Right renal cortex interstitium (tissue), 3 donors: ENCODE results near the gene MAZ. TPM values are rescaled to one million over a fixed set of nuclear protein-coding genes. Genes with fewer than 3 reads are reported as not detected.

ENCODE experiments used
- DNase-seq, 3 donors: peaks; one replicate each; pipeline ENCODE4 v3.0.0-alpha.2; 2013; ENCODE audit warnings: low read depth in 3 of 3, low spot score in 2 of 3
- polyA plus RNA-seq, 3 donors: library from polyadenylated mRNA; unstranded; fragments of 120-200 nt; gene quantifications; one replicate each; pipeline ENCODE4 v1.2.1, GENCODE V29; 2013; ENCODE audit not compliant: insufficient read length in 3 of 3

The MAZ gene
- polyA plus RNA-seq, 3 donors, result 273 to 320 (median 302) TPM

DNA sequence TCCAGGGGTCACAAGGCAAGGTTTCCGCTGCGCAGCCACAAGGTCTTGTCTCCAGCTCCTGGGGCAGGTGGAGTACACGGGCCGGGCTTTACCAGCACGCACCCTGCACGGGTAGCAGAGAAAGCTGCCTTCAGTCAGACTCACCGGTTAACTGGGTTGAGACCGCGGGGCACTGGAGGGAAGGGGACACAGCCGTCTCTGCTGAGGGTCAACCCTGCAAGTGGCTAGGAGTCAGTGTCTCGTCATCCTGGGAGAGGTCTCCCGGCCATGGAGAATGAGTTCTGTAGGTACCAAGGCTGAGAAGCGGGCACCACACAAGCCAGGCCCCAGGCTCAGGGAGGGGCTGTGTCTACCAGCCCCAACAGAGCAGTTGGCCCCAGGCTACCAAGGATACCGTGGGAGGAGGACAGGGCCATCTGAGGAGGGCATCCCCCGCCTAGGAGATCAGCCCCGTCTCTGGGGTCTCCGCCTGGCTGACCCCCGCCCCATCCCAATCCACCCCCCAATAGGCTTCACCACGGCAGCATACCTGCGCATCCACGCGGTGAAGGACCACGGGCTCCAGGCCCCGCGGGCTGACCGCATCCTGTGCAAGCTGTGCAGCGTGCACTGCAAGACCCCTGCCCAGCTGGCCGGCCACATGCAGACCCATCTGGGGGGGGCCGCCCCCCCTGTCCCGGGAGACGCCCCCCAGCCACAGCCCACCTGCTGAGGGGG is 2.9 kb downstream of the MAZ start:
- no peak for DNase-seq

DNA sequence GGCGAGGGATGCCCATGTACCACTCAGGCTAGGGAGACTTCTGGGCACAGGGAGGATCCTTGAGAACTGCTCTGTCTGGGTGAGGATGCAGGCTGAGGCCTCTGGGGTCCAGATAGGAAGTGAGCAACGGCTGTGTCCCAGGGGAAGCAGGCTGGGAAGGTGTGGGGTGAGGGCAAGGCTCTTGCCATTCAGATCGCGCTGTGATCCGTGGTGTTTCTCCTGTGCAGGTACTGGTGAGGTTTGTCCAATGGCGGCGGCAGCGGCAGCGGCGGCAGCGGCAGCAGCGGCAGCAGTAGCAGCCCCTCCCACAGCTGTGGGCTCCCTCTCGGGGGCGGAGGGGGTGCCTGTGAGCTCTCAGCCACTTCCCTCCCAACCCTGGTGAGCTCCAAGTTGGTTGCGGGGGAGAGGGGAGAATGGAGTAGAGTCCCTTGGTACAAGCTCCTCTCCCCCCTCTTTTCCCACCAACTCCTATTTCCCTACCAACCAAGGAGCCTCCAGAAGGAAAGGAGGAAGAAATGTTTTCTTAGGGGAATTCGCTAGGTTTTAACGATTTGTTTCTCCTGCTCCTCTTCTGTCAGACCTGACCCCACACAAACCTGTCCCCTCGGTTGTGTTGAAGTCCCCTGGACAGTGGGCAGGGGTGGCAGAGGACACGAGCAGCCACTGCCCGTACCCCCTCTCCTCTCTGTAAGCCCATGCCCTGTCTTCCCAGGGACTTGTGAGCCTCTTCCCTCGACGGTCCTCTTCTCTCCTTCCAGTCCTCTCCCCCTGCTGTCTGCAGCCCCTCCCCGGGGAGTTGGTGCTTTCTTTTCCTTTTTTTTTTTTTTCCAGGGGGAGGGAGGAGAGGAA is 3.7 kb downstream of the MAZ start:
- no peak for DNase-seq

DNA sequence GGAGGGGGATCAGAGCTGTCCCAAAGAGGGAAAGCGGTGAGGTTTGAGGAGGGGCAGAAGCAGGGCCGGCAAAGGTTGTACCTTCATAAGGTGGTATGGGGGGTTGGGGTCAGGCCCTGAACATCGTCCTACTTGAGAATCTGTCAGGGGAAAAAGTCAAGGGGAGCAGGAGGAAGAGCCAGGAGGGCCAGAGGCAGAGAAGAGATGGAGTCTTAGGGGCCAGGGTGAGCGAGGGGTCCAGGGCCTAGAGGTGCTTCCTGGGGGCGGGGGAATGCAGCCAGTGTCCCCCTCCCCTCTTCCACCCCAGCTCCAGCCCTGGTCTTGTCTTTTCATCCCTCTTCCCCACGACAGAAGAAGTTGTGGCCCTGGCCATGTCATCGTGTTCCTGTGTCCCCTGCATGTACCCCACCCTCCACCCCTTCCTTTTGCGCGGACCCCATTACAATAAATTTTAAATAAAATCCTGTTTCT is 4.4 kb downstream of the MAZ start:
- DNase-seq, result no peak

- peak; percentile 80 to 92 (median 85) for DNase-seq
Observed at GRCh38 chr16:29811170-29811895, 5.0 kb downstream of the MAZ start.

- peak in 2 of 3 donors; percentile 56 to 61 for DNase-seq
Observed at GRCh38 chr16:29811896-29812665, 5.8 kb downstream of the MAZ start, which contains the start of gene PRRT2. Gene PRRT2 (plus strand): TSS chr16:29812193. CDS start chr16:29813055, 862 bp downstream.

DNA sequence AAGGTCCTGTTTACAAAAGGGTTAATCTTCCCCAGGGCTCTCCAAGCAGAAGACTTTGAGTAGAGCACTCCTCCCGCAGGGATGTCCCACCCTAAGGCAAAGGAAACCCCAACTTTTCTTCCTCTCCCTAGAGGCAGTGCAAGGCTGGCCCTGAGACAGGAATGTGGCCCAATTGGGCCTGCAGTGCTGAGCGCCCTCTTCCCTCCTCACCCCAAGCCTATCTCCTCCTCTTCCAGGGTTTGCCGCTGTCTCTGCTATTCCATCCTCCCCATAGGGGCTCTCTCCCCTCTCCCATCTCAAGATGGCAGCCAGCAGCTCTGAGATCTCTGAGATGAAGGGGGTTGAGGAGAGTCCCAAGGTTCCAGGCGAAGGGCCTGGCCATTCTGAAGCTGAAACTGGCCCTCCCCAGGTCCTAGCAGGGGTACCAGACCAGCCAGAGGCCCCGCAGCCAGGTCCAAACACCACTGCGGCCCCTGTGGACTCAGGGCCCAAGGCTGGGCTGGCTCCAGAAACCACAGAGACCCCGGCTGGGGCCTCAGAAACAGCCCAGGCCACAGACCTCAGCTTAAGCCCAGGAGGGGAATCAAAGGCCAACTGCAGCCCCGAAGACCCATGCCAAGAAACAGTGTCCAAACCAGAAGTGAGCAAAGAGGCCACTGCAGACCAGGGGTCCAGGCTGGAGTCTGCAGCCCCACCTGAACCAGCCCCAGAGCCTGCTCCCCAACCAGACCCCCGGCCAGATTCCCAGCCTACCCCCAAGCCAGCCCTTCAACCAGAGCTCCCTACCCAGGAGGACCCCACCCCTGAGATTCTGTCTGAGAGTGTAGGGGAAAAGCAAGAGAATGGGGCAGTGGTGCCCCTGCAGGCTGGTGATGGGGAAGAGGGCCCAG is 6.7 kb downstream of the MAZ start:
- no peak for DNase-seq

- no peak for DNase-seq
Observed at GRCh38 chr16:29813644-29814562, 7.6 kb downstream of the MAZ start.

DNA sequence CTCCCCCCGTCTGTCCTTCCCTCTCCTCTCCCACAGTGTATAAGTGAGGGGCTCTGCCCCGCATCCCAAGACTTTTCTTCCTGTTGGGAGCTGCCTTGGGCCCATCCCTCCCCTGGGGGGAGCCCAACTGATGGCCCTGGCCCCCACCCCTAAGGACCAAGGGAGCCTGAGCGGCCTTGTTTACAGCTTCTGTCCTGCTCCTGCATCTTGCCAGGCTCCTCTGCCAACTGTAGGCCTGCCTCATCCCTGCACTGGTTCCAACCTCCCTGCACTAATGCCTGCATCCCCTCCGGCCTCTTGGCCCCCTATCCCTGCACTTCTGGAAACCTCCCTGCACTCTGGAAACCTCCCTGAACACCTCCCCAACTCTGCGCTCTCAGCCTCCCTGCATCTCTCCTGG is 8.3 kb downstream of the MAZ start:
- DNase-seq, result no peak

DNA sequence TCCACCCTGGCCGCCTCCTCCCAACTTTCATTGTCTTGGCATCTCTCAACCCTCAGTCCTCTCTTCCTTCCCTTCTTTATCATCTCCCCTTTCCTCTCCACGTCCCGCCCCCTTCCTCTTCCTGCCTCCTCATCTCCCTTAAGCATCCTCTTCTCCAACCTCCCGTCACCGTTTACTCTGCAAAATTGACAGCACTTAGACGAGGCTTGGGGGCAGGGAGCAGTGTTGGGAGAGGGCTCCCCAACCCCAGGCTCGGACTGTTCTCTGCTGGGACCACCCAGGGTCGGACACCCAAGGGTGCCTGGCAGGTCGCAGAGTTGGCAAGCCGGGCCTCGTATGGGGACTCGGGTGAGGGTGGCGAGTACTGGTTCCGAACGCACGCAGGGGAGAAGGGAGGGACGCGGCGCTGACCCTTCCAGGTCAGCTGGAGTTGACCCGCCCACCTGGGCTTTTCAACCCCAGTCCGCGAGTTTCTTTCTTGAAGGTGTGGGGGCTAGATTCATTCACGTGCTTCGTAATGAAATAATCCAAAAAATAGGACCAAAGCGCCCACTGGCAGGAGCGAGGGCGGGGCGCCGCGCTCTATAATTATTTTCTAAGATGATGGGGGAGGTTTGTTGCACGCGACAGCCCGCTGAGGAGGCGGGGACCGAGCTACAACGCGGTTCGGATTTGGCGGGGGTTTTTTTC is 8.8 kb downstream of the MAZ start:
- DNase-seq, result no peak

DNA sequence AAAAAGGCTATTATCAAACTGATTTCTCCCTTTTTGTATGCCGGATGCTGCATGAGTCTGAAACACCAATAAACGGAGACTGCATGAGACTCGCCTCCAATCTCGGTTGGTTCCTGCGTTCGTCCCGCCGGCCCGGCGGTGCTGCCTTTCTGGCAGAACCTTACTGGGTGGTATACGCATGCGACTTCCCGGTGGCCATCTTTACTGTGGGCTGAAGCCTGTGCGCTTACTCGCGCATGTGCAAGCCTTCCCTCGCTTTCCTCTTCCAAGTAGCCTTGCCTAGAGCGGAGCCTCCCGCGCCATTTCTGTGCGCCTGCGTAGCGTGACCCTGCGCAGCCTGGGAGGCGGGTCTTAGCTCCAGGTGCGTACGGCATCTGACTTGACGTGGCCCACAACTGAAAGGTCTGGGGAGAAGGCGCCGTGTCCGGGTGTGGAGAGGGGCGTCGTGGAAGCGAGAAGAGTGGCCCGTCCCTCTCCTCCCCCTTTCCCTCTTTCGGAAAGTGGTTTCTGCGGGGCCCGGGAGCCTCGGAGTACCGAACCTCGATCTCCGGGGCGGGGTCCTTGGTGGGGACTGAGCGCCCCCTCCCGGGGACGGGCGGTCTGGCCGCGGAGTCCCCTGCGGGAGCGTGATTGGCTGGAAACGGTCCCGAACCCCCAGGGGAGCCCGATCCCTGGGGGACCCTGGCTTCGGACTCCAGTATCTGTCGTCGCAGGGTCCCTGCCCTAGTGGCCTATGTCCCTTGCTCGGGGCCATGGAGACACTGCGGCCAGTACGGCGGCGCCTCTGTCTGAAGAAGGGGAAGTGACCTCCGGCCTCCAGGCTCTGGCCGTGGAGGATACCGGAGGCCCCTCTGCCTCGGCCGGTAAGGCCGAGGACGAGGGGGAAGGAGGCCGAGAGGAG is 9.7 kb downstream of the MAZ start, which contains the start of gene PAGR1:
TSS of gene PAGR1 (plus strand) at position 360 of the 901 bp plus-strand sequence. CDS start at position 734, 374 bp downstream.
- DNase-seq, result peak; percentile 98 to 99 (median 98)

- DNase-seq, result peak in 1 of 3 donors; percentile 39
Observed at GRCh38 chr16:29816694-29817441, 10.5 kb downstream of the MAZ start.

GRCh38 chr16:29818082-29818481 is 11.8 kb downstream of the MAZ start:
- DNase-seq, result no peak

DNA sequence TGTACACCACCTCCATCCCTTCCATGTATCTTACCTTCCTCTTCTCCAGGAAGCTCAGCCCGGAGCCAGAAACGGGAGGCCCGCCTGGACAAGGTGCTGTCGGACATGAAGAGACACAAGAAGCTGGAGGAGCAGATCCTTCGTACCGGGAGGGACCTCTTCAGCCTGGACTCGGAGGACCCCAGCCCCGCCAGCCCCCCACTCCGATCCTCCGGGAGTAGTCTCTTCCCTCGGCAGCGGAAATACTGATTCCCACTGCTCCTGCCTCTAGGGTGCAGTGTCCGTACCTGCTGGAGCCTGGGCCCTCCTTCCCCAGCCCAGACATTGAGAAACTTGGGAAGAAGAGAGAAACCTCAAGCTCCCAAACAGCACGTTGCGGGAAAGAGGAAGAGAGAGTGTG is 13.2 kb downstream of the MAZ start:
- no peak for DNase-seq

GRCh38 chr16:29820271-29820701 is 14.0 kb downstream of the MAZ start, which contains the start of gene MVP:
Gene MVP (plus strand): TSS chr16:29820462. CDS start chr16:29830550, 10,088 bp downstream.
- DNase-seq, result no peak
